ENCODE results near the gene KRTAP6-2. TPM values are rescaled to one million over a fixed set of nuclear protein-coding genes. Genes with fewer than 3 reads are reported as not detected.

Gene KRTAP6-2
- total and polyA plus RNA-seq, 2 experiments from 2014 or later, result not detected

DNA sequence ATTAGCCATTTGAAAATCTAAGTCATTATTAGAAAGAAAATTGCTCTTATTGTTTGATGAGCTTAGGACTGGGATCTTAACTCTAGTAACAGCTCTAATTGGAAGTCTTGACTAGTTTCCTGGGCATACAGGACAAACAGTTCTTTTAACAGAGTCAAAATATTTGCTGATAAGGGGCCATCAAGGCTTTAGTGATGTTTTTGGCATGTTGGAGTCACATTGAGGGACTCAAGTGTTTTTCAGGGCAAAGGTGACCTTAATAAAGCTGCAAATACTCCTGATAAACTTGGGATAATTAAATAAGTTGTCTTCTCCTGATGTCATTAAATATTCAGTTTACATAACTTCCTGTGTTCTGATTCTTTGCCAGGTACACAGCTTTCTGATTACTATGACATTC is 31.1 kb downstream of the KRTAP6-2 start:
- H3K27me3 ChIP-seq (replicated peaks; ENCODE audit: insufficient read depth), result no peaks in the 10 kb centered on the region
- no peaks in the 10 kb centered on the region for H3K79me2 ChIP-seq (ENCODE audit: insufficient read depth)
- no peaks in the 10 kb centered on the region for H3F3A ChIP-seq (ENCODE audit: insufficient read depth)
- no peak overlapping the region for H2AFZ ChIP-seq
- H3K4me1 ChIP-seq (ENCODE audit: insufficient read depth), result no peaks in the 10 kb centered on the region
- H3K9me2 ChIP-seq (ENCODE audit: insufficient read depth), result no peaks in the 10 kb centered on the region
- no peaks in the 10 kb centered on the region for H3K36me3 ChIP-seq (ENCODE audit: low read depth)
- no peak overlapping the region for H3K4me3 ChIP-seq
- H3K4me2 ChIP-seq (ENCODE audit: unreplicated experiment), result no peak overlapping the region
- DNase-seq, result no peak
- no peaks in the 10 kb centered on the region for H3K9me3 ChIP-seq (ENCODE audit: low read depth)
- no peaks in the 10 kb centered on the region for H4K20me1 ChIP-seq (ENCODE audit: insufficient read depth)
- in situ Hi-C loops (cut with MboI), result no loop called here
- no peak for TF ChIP-seq EZH2 (IDR thresholded peaks at IDR 0.05; ENCODE audit: insufficient read depth, poor library complexity, severe bottlenecking)
- no peak for TF ChIP-seq EZH2phosphoT487 (IDR thresholded peaks at IDR 0.05; ENCODE audit: insufficient read depth, low read depth)
- no peak overlapping the region for H3K9ac ChIP-seq
- no peak overlapping the region for H3K27ac ChIP-seq

DNA sequence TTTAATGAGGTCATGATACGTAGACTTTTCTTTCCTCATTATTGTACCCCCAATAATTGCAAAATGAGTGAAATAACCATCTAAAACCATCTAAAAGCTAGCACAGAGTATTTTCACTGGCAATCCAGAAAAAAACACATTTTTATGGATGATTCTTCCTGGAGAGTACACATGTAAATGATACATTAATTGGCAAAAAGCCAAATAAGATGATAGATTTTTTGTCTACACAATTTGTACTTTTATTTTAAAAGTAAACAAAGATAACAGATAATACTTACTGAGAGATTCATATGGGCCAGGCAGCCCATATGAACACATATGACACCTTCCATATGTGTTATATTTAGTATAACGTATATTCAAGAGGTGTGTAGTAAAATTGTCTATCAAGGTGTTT is 35.1 kb downstream of the KRTAP6-2 start:
- TF ChIP-seq EZH2 (IDR thresholded peaks at IDR 0.05; ENCODE audit: insufficient read depth, poor library complexity, severe bottlenecking), result no peak
- TF ChIP-seq EZH2phosphoT487 (IDR thresholded peaks at IDR 0.05; ENCODE audit: insufficient read depth, low read depth), result no peak
- no peak for DNase-seq
- no peaks in the 10 kb centered on the region for H3K9me3 ChIP-seq (ENCODE audit: low read depth)
- in situ Hi-C loops (cut with MboI), result no loop called here
- no peaks in the 10 kb centered on the region for H4K20me1 ChIP-seq (ENCODE audit: insufficient read depth)
- H3K27me3 ChIP-seq (replicated peaks; ENCODE audit: insufficient read depth), result no peaks in the 10 kb centered on the region
- no peaks in the 10 kb centered on the region for H3K79me2 ChIP-seq (ENCODE audit: insufficient read depth)
- no peaks in the 10 kb centered on the region for H3F3A ChIP-seq (ENCODE audit: insufficient read depth)
- 27 to 38% methylated on average over 2 of the region's 2 CpGs for WGBS, 2 experiments (ENCODE audit: low coverage in 1 of 2, low lambda C conversion rate in 2 of 2, missing lambda C conversion rate in 2 of 2)
- H3K9ac ChIP-seq, result no peak overlapping the region
- H2AFZ ChIP-seq, result no peak overlapping the region
- H3K4me1 ChIP-seq (ENCODE audit: insufficient read depth), result no peaks in the 10 kb centered on the region
- no peak overlapping the region for H3K27ac ChIP-seq
- no peaks in the 10 kb centered on the region for H3K9me2 ChIP-seq (ENCODE audit: insufficient read depth)
- H3K4me3 ChIP-seq, result no peak overlapping the region
- no peak overlapping the region for H3K4me2 ChIP-seq (ENCODE audit: unreplicated experiment)
- no peaks in the 10 kb centered on the region for H3K36me3 ChIP-seq (ENCODE audit: low read depth)

- H3F3A ChIP-seq (ENCODE audit: insufficient read depth), result no peaks in the 10 kb centered on the region
- no peak for DNase-seq
- H3K4me2 ChIP-seq (ENCODE audit: unreplicated experiment), result no peak overlapping the region
- TF ChIP-seq EZH2phosphoT487 (IDR thresholded peaks at IDR 0.05; ENCODE audit: insufficient read depth, low read depth) (no peak), EZH2 (IDR thresholded peaks at IDR 0.05; ENCODE audit: insufficient read depth, poor library complexity, severe bottlenecking) (no peak)
- H3K4me1 ChIP-seq (ENCODE audit: insufficient read depth), result no peaks in the 10 kb centered on the region
- H3K9me2 ChIP-seq (ENCODE audit: insufficient read depth), result no peaks in the 10 kb centered on the region
- no peaks in the 10 kb centered on the region for H4K20me1 ChIP-seq (ENCODE audit: insufficient read depth)
- in situ Hi-C loops (cut with MboI), result no loop called here
- no peak overlapping the region for H3K27ac ChIP-seq
- H3K36me3 ChIP-seq (ENCODE audit: low read depth), result no peaks in the 10 kb centered on the region
- H3K9ac ChIP-seq, result no peak overlapping the region
- H3K9me3 ChIP-seq (ENCODE audit: low read depth), result no peaks in the 10 kb centered on the region
- H3K27me3 ChIP-seq (replicated peaks; ENCODE audit: insufficient read depth), result no peaks in the 10 kb centered on the region
- WGBS, 2 experiments (ENCODE audit: low coverage in 1 of 2, low lambda C conversion rate in 2 of 2, missing lambda C conversion rate in 2 of 2), result 20 to 23% methylated on average over 6 of the region's 6 CpGs
- no peaks in the 10 kb centered on the region for H3K79me2 ChIP-seq (ENCODE audit: insufficient read depth)
- H2AFZ ChIP-seq, result no peak overlapping the region
- no peak overlapping the region for H3K4me3 ChIP-seq
Measured at GRCh38 chr21:30563072-30563471, 35.6 kb downstream of the KRTAP6-2 start.

GRCh38 chr21:30561957-30562356 is 36.7 kb downstream of the KRTAP6-2 start:
- 17% methylated on average over 2 of the region's 2 CpGs for WGBS, 2 experiments (ENCODE audit: low coverage in 1 of 2, low lambda C conversion rate in 2 of 2, missing lambda C conversion rate in 2 of 2)
- no peaks in the 10 kb centered on the region for H3K9me3 ChIP-seq (ENCODE audit: low read depth)
- in situ Hi-C loops (cut with MboI), result no loop called here

DNA sequence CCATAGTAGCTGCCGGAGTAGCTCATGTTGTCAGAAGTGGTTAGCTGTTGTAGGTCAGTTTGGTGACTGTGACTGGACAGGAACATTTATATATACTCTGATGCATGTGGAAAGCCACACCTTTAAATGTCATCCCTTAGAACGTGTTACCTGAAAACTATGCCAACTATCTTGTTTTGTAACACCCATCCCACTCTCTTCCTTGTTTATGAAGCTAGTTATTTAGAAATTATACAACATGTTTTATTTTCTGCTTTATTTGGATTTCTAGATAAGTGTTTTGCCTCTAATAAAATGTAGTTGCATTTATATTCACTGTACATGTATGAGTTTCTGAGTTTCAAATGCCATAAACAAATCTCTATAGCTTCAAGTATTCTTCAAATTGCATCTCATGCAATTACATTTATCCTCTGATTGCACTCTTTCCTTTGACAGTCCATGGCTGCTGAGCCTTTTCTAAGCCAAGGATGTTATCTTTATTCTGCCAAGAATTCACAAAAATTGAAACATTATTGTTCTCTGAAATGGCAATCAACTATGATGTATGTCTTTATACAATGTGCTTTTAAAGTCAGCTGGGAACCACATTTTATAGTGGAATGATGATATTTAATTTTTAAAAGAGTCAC is 37.3 kb downstream of the KRTAP6-2 start, which contains the start of gene KRTAP19-7:
Gene KRTAP19-7 (minus strand): TSS at position 51 of the 632 bp plus-strand sequence. CDS start 25 bp downstream, at position 26.
- no peaks in the 10 kb centered on the region for H3F3A ChIP-seq (ENCODE audit: insufficient read depth)
- WGBS, 2 experiments (ENCODE audit: low coverage in 1 of 2, low lambda C conversion rate in 2 of 2, missing lambda C conversion rate in 2 of 2), result 25 to 34% methylated on average over 2 of the region's 2 CpGs

More at GRCh38 chr21:30561957-30562356, 36.7 kb downstream of the KRTAP6-2 start:
- DNase-seq, result no peak
- H3K27ac ChIP-seq, result no peak overlapping the region
- no peaks in the 10 kb centered on the region for H4K20me1 ChIP-seq (ENCODE audit: insufficient read depth)
- H3K27me3 ChIP-seq (replicated peaks; ENCODE audit: insufficient read depth), result no peaks in the 10 kb centered on the region
- no peak overlapping the region for H3K9ac ChIP-seq
- H3K4me3 ChIP-seq, result no peak overlapping the region
- no peaks in the 10 kb centered on the region for H3K4me1 ChIP-seq (ENCODE audit: insufficient read depth)
- H3K36me3 ChIP-seq (ENCODE audit: low read depth), result no peaks in the 10 kb centered on the region
- no peak overlapping the region for H3K4me2 ChIP-seq (ENCODE audit: unreplicated experiment)
- no peak overlapping the region for H2AFZ ChIP-seq
- no peaks in the 10 kb centered on the region for H3F3A ChIP-seq (ENCODE audit: insufficient read depth)
- no peak for TF ChIP-seq EZH2 (IDR thresholded peaks at IDR 0.05; ENCODE audit: insufficient read depth, poor library complexity, severe bottlenecking)
- TF ChIP-seq EZH2phosphoT487 (IDR thresholded peaks at IDR 0.05; ENCODE audit: insufficient read depth, low read depth), result no peak
- no peaks in the 10 kb centered on the region for H3K79me2 ChIP-seq (ENCODE audit: insufficient read depth)
- no peaks in the 10 kb centered on the region for H3K9me2 ChIP-seq (ENCODE audit: insufficient read depth)

More for the DNA sequence above, 37.3 kb downstream of the KRTAP6-2 start, which contains the start of gene KRTAP19-7:
- H3K4me2 ChIP-seq (ENCODE audit: unreplicated experiment), result no peak within 1 kb of the TSS
- no peaks in the 10 kb centered on the region for H3K9me2 ChIP-seq (ENCODE audit: insufficient read depth)
- in situ Hi-C loops (cut with MboI), result no loop called here
- H3K79me2 ChIP-seq (ENCODE audit: insufficient read depth), result no peaks in the 10 kb centered on the region
- no peak within 1 kb of the TSS for H3K27ac ChIP-seq
- TF ChIP-seq EZH2phosphoT487 (IDR thresholded peaks at IDR 0.05; ENCODE audit: insufficient read depth, low read depth), result no peak
- TF ChIP-seq EZH2 (IDR thresholded peaks at IDR 0.05; ENCODE audit: insufficient read depth, poor library complexity, severe bottlenecking), result no peak
- no peaks in the 10 kb centered on the region for H3K36me3 ChIP-seq (ENCODE audit: low read depth)
- H3K4me3 ChIP-seq, result no peak within 1 kb of the TSS
- H4K20me1 ChIP-seq (ENCODE audit: insufficient read depth), result no peaks in the 10 kb centered on the region
- H3K4me1 ChIP-seq (ENCODE audit: insufficient read depth), result no peaks in the 10 kb centered on the region
- H3K9ac ChIP-seq, result no peak within 1 kb of the TSS
- no peak for DNase-seq
- no peaks in the 10 kb centered on the region for H3K9me3 ChIP-seq (ENCODE audit: low read depth)
- no peaks in the 10 kb centered on the region for H3K27me3 ChIP-seq (replicated peaks; ENCODE audit: insufficient read depth)
- no peak within 1 kb of the TSS for H2AFZ ChIP-seq
